ENCODE measurements around the gene DIAPH3. TPM values are rescaled to one million over a fixed set of nuclear protein-coding genes. Genes with fewer than 3 reads are reported as not detected.

The DIAPH3 gene
- total and polyA plus RNA-seq, 2 donors = 0.80 to 4.5 TPM

- H3K4me1 ChIP-seq (ENCODE audit: control insufficient read depth in 2 of 2, insufficient read depth in 2 of 2, low read length in 2 of 2) = no peaks in the 10 kb centered on the region
- no peak for DNase-seq (ENCODE audit: low read depth in 6 of 9, low spot score in 9 of 9)
- H3K9me3 ChIP-seq (ENCODE audit: control insufficient read depth in 2 of 2, insufficient read depth in 1 of 2, low read length in 1 of 2) = no peaks in the 10 kb centered on the region
- no peaks in the 10 kb centered on the region for H3K36me3 ChIP-seq (ENCODE audit: control insufficient read depth in 2 of 2, insufficient read depth in 2 of 2, low read length in 1 of 2)
- no peak overlapping the region for H3K27ac ChIP-seq (ENCODE audit: low read depth in 1 of 2, low read length in 1 of 2)
- no peak overlapping the region for H3K4me3 ChIP-seq (ENCODE audit: low read length in 2 of 2)
- H3K27me3 ChIP-seq (ENCODE audit: control insufficient read depth in 2 of 2, insufficient read depth in 1 of 2, low read length in 1 of 2) = no peaks in the 10 kb centered on the region
These were observed 408.0 kb downstream of the DIAPH3 start for GRCh38 chr13:59755632-59756290.

GRCh38 chr13:59754411-59754810 lies 409.3 kb downstream of the DIAPH3 start:
- 97% methylated on average over 2 of the region's 2 CpGs for WGBS
- H3K9me3 ChIP-seq (ENCODE audit: control insufficient read depth in 2 of 2, insufficient read depth in 1 of 2, low read length in 1 of 2) = no peaks in the 10 kb centered on the region
- no peak for DNase-seq (ENCODE audit: low read depth in 6 of 9, low spot score in 9 of 9)
- H3K4me3 ChIP-seq (ENCODE audit: low read length in 2 of 2) = no peak overlapping the region
- no peaks in the 10 kb centered on the region for H3K27me3 ChIP-seq (ENCODE audit: control insufficient read depth in 2 of 2, insufficient read depth in 1 of 2, low read length in 1 of 2)
- H3K27ac ChIP-seq (ENCODE audit: low read depth in 1 of 2, low read length in 1 of 2) = no peak overlapping the region
- H3K36me3 ChIP-seq (ENCODE audit: control insufficient read depth in 2 of 2, insufficient read depth in 2 of 2, low read length in 1 of 2) = no peaks in the 10 kb centered on the region
- H3K4me1 ChIP-seq (ENCODE audit: control insufficient read depth in 2 of 2, insufficient read depth in 2 of 2, low read length in 2 of 2) = no peaks in the 10 kb centered on the region

- Histone ChIP-seq H3K27me3 (ENCODE audit: control insufficient read depth in 2 of 2, insufficient read depth in 1 of 2, low read length in 1 of 2) (no peaks in the 10 kb centered on the region), H3K36me3 (ENCODE audit: control insufficient read depth in 2 of 2, insufficient read depth in 2 of 2, low read length in 1 of 2) (no peaks in the 10 kb centered on the region), H3K9me3 (ENCODE audit: control insufficient read depth in 2 of 2, insufficient read depth in 1 of 2, low read length in 1 of 2) (no peaks in the 10 kb centered on the region), H3K4me1 (ENCODE audit: control insufficient read depth in 2 of 2, insufficient read depth in 2 of 2, low read length in 2 of 2) (no peaks in the 10 kb centered on the region), H3K27ac (ENCODE audit: low read depth in 1 of 2, low read length in 1 of 2) (no peak overlapping the region), H3K4me3 (ENCODE audit: low read length in 2 of 2) (no peak overlapping the region)
- DNase-seq (ENCODE audit: low read depth in 6 of 9, low spot score in 9 of 9) = no peak
- WGBS = 92% methylated on average over 7 of the region's 7 CpGs
These were observed 412.9 kb downstream of the DIAPH3 start for GRCh38 chr13:59750860-59751259.

GRCh38 chr13:59748046-59748445 lies 415.7 kb downstream of the DIAPH3 start:
- no peak overlapping the region for H3K27ac ChIP-seq (ENCODE audit: low read depth in 1 of 2, low read length in 1 of 2)
- no peaks in the 10 kb centered on the region for H3K9me3 ChIP-seq (ENCODE audit: control insufficient read depth in 2 of 2, insufficient read depth in 1 of 2, low read length in 1 of 2)
- no peaks in the 10 kb centered on the region for H3K36me3 ChIP-seq (ENCODE audit: control insufficient read depth in 2 of 2, insufficient read depth in 2 of 2, low read length in 1 of 2)
- no peaks in the 10 kb centered on the region for H3K4me1 ChIP-seq (ENCODE audit: control insufficient read depth in 2 of 2, insufficient read depth in 2 of 2, low read length in 2 of 2)
- no peak overlapping the region for H3K4me3 ChIP-seq (ENCODE audit: low read length in 2 of 2)
- no peak for DNase-seq (ENCODE audit: low read depth in 6 of 9, low spot score in 9 of 9)
- H3K27me3 ChIP-seq (ENCODE audit: control insufficient read depth in 2 of 2, insufficient read depth in 1 of 2, low read length in 1 of 2) = no peaks in the 10 kb centered on the region
- 98% methylated on average over 5 of the region's 5 CpGs for whole genome bisulfite sequencing

GRCh38 chr13:59747529-59747928 lies 416.2 kb downstream of the DIAPH3 start:
- no peaks in the 10 kb centered on the region for H3K36me3 ChIP-seq (ENCODE audit: control insufficient read depth in 2 of 2, insufficient read depth in 2 of 2, low read length in 1 of 2)
- no peak overlapping the region for H3K27ac ChIP-seq (ENCODE audit: low read depth in 1 of 2, low read length in 1 of 2)
- DNase-seq (ENCODE audit: low read depth in 6 of 9, low spot score in 9 of 9) = no peak
- no peaks in the 10 kb centered on the region for H3K4me1 ChIP-seq (ENCODE audit: control insufficient read depth in 2 of 2, insufficient read depth in 2 of 2, low read length in 2 of 2)
- H3K27me3 ChIP-seq (ENCODE audit: control insufficient read depth in 2 of 2, insufficient read depth in 1 of 2, low read length in 1 of 2) = no peaks in the 10 kb centered on the region
- 100% methylated on average over 1 of the region's 1 CpG for WGBS
- no peak overlapping the region for H3K4me3 ChIP-seq (ENCODE audit: low read length in 2 of 2)
- H3K9me3 ChIP-seq (ENCODE audit: control insufficient read depth in 2 of 2, insufficient read depth in 1 of 2, low read length in 1 of 2) = no peaks in the 10 kb centered on the region

GRCh38 chr13:59746291-59746962 lies 417.3 kb downstream of the DIAPH3 start:
- 97% methylated on average over 5 of the region's 5 CpGs for WGBS
- H3K4me1 ChIP-seq (ENCODE audit: control insufficient read depth in 2 of 2, insufficient read depth in 2 of 2, low read length in 2 of 2) = no peaks in the 10 kb centered on the region
- H3K4me3 ChIP-seq (ENCODE audit: low read length in 2 of 2) = no peak overlapping the region
- H3K36me3 ChIP-seq (ENCODE audit: control insufficient read depth in 2 of 2, insufficient read depth in 2 of 2, low read length in 1 of 2) = no peaks in the 10 kb centered on the region
- no peak overlapping the region for H3K27ac ChIP-seq (ENCODE audit: low read depth in 1 of 2, low read length in 1 of 2)
- H3K9me3 ChIP-seq (ENCODE audit: control insufficient read depth in 2 of 2, insufficient read depth in 1 of 2, low read length in 1 of 2) = no peaks in the 10 kb centered on the region
- H3K27me3 ChIP-seq (ENCODE audit: control insufficient read depth in 2 of 2, insufficient read depth in 1 of 2, low read length in 1 of 2) = no peaks in the 10 kb centered on the region
- no peak for DNase-seq (ENCODE audit: low read depth in 6 of 9, low spot score in 9 of 9)

- no peak overlapping the region for H3K27ac ChIP-seq (ENCODE audit: low read depth in 1 of 2, low read length in 1 of 2)
- H3K4me1 ChIP-seq (ENCODE audit: control insufficient read depth in 2 of 2, insufficient read depth in 2 of 2, low read length in 2 of 2) = no peaks in the 10 kb centered on the region
- WGBS = 99% methylated on average over 1 of the region's 1 CpG
- H3K9me3 ChIP-seq (ENCODE audit: control insufficient read depth in 2 of 2, insufficient read depth in 1 of 2, low read length in 1 of 2) = no peaks in the 10 kb centered on the region
- no peak overlapping the region for H3K4me3 ChIP-seq (ENCODE audit: low read length in 2 of 2)
- H3K27me3 ChIP-seq (ENCODE audit: control insufficient read depth in 2 of 2, insufficient read depth in 1 of 2, low read length in 1 of 2) = no peaks in the 10 kb centered on the region
- H3K36me3 ChIP-seq (ENCODE audit: control insufficient read depth in 2 of 2, insufficient read depth in 2 of 2, low read length in 1 of 2) = no peaks in the 10 kb centered on the region
- DNase-seq (ENCODE audit: low read depth in 6 of 9, low spot score in 9 of 9) = no peak
These were observed 418.3 kb downstream of the DIAPH3 start for GRCh38 chr13:59745392-59745788.

- Histone ChIP-seq H3K4me1 (ENCODE audit: control insufficient read depth in 2 of 2, insufficient read depth in 2 of 2, low read length in 2 of 2) (no peaks in the 10 kb centered on the region), H3K36me3 (ENCODE audit: control insufficient read depth in 2 of 2, insufficient read depth in 2 of 2, low read length in 1 of 2) (no peaks in the 10 kb centered on the region), H3K9me3 (ENCODE audit: control insufficient read depth in 2 of 2, insufficient read depth in 1 of 2, low read length in 1 of 2) (no peaks in the 10 kb centered on the region), H3K27me3 (ENCODE audit: control insufficient read depth in 2 of 2, insufficient read depth in 1 of 2, low read length in 1 of 2) (no peaks in the 10 kb centered on the region), H3K27ac (ENCODE audit: low read depth in 1 of 2, low read length in 1 of 2) (no peak overlapping the region), H3K4me3 (ENCODE audit: low read length in 2 of 2) (no peak overlapping the region)
- WGBS = 95% methylated on average over 2 of the region's 2 CpGs
- no peak for DNase-seq (ENCODE audit: low read depth in 6 of 9, low spot score in 9 of 9)
These were observed 418.9 kb downstream of the DIAPH3 start for GRCh38 chr13:59744747-59745391.

- DNase-seq (ENCODE audit: low read depth in 6 of 9, low spot score in 9 of 9) = no peak
- H3K4me3 ChIP-seq (ENCODE audit: low read length in 2 of 2) = no peak overlapping the region
- H3K27me3 ChIP-seq (ENCODE audit: control insufficient read depth in 2 of 2, insufficient read depth in 1 of 2, low read length in 1 of 2) = no peaks in the 10 kb centered on the region
- H3K9me3 ChIP-seq (ENCODE audit: control insufficient read depth in 2 of 2, insufficient read depth in 1 of 2, low read length in 1 of 2) = no peaks in the 10 kb centered on the region
- H3K27ac ChIP-seq (ENCODE audit: low read depth in 1 of 2, low read length in 1 of 2) = no peak overlapping the region
- WGBS = 78% methylated on average over 3 of the region's 3 CpGs
- no peaks in the 10 kb centered on the region for H3K4me1 ChIP-seq (ENCODE audit: control insufficient read depth in 2 of 2, insufficient read depth in 2 of 2, low read length in 2 of 2)
- H3K36me3 ChIP-seq (ENCODE audit: control insufficient read depth in 2 of 2, insufficient read depth in 2 of 2, low read length in 1 of 2) = no peaks in the 10 kb centered on the region
These were observed 420.5 kb downstream of the DIAPH3 start for GRCh38 chr13:59743195-59743594.

Data from thymus (tissue), 11 donors.